GM12874 (cell line): ENCODE data around the gene UNC79.

Experiments
- TF ChIP-seq, protein P1 (sequence below): IDR thresholded peaks from 2 replicates; pipeline ENCODE4 v1.5.1; 2011; ENCODE audit warnings: low read depth, mild to moderate bottlenecking, control low read depth, low read length, moderate library complexity; ENCODE audit not compliant: insufficient read depth

UNC79 gene

DNA sequence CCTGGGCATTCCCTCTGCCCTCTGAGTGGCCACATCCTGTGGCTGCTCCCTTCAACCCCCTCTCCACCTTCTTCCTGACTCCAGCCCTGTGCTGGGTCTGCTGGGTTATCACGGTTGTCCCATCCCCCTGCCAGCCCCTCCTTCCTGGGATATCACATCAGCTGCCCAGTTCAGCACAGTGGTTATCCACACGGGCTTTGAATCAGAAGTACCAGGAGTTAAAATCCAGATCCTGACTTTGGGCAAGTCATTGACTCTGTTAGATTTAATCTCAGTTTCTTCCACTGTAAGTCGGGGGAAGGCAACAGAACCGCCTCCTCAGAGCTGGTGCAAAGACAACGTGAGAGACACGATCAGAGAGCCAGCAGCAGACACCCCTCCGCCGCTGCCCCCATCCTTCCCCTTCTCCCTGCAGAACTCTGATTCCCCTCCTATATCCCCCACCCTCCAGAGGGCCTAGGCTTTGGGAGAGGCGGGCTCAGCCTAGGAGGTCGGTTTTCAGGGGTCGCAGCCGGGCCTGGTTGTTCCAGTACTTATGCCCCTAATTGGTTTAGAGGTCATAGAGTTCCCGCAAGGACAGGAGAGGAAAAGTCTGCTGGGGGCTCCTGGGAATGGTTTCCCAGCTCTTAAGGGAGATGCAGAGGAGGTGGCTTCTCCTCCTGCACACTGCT is 315.0 kb downstream of the UNC79 start:
- TF ChIP-seq, protein P1, sequence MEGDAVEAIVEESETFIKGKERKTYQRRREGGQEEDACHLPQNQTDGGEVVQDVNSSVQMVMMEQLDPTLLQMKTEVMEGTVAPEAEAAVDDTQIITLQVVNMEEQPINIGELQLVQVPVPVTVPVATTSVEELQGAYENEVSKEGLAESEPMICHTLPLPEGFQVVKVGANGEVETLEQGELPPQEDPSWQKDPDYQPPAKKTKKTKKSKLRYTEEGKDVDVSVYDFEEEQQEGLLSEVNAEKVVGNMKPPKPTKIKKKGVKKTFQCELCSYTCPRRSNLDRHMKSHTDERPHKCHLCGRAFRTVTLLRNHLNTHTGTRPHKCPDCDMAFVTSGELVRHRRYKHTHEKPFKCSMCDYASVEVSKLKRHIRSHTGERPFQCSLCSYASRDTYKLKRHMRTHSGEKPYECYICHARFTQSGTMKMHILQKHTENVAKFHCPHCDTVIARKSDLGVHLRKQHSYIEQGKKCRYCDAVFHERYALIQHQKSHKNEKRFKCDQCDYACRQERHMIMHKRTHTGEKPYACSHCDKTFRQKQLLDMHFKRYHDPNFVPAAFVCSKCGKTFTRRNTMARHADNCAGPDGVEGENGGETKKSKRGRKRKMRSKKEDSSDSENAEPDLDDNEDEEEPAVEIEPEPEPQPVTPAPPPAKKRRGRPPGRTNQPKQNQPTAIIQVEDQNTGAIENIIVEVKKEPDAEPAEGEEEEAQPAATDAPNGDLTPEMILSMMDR = no peak

DNA sequence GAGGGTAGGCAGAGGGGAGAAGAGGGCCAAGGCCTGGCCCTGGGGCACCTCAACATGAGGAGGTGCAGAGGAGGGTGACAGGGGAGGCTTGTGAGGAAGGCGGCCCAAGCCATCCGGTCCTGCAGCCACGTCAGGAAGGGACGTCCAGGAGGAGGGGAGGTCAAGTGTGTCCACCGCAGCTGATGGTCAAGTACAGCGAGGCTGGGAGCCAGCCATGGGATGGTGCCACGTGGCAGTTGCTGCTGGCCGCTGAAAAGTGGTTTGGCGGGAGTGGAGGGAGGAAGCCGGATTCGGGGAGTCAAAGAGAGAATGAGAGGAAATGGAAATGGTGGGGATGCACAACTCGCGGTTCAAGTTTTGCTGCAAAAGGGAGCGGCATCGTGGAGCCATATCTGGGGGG is 316.4 kb downstream of the UNC79 start:
- TF ChIP-seq, protein P1 = no peak

DNA sequence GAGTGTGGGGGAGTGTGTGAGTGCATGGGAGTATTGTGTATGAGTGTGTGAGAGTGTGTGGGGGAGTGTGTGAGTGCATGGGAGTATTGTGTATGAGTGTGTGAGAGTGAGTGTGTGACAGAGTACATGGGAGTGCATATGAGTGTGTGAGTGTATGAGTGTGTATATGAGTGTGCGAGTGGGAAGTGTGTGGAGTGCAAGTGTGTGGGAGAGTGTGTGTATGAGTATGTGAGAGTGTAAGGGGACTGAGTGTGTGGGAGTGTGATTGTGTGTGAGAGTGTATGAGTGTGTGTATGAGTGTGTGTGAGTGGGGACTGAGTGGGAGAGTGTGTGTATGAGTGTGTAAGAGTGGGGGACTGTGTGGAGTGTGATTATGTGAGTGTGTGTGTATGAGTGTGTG is 316.8 kb downstream of the UNC79 start:
- TF ChIP-seq, protein P1 = no peak

DNA sequence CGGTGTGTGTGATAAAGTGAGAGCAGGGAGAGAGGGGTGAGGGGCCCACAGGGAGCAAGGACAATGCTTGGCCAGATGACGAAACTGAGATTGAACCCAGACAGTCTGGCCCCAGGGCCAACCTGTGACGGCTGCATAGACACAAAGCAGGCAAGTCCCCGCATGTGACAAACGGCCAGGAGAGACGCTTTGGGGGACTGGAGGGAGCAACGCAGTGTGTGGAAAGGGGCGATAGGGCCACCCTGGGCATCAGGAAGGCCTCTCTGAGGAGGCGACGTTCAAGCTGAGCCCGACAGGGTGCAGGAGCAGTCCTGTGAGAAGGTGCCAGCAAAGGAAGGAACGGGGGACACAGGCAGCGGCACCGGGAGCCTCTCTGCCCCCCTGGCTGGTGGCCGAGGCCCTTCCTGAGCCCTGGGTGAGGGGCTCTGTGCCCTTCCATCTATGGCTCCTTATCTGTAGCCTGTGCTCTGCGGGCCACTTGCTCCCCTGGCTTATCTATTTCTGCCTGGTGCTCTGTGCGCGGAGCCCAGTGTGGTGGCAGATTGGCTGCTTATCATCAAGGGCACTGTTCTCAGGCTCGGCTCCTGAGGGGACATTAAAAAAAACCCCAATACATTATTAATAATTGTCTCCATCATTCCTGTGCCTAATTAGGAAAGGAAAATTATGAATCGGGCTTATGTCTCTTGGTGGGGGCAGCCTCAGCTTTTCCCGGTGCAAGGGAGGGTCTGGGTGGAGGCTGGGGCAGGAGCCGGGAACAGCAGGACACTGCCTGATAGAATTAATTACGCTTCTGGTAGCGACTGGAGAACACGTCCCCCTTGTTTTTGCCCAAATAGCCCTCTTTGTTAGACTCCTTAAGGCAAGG is 317.7 kb downstream of the UNC79 start:
- TF ChIP-seq, protein P1 = no peak

DNA sequence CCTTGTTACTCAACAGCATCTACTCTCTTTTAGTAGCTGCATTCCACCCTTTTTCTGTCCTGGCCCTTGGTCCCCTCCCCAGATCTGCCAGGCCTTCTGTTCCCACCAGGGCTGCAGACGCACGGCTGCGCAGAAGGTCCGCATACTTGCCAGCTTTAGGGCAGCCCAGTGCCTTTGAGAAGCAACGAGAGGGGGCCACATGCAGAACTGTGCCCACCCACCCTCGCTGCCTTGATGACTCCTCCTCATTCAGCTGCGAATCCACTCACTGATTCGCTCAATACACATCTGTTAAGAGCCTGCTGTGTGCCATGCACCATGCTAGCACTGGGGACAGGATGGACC is 318.3 kb downstream of the UNC79 start:
- TF ChIP-seq, protein P1 = no peak

DNA sequence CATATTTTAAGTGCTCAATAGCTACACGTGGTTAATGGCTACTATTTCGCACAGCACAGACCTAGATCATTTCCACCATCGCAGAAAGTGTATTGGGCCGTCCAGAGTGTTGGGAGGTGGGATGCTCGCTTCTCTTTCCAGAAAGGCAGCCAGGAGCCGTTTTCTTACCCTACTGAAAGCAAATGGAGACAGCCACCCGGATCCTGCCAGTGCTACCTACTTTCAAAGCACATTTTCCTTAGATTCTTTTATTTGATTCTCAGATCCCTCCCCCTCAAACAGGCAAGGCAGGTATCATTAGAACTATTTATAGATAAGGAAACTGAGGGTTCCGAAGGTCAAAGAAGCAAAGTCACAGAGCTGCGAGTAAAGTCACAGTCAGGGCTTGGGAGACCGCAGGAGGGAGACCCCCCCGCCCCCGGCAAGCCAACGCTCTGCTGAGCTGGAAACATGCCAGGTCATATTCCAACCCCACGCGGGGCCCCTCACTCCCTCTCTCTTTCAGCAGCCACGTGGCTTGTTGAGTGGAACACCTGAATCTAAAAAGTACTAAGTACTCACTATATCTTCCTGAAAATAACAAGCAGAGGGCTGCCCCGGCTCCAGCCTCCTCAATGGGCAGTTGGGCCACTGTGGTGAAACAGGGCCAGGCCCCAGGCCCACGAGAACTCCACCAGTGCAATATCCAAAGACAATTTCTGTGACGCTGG is 321.4 kb downstream of the UNC79 start:
- TF ChIP-seq, protein P1 = no peak

DNA sequence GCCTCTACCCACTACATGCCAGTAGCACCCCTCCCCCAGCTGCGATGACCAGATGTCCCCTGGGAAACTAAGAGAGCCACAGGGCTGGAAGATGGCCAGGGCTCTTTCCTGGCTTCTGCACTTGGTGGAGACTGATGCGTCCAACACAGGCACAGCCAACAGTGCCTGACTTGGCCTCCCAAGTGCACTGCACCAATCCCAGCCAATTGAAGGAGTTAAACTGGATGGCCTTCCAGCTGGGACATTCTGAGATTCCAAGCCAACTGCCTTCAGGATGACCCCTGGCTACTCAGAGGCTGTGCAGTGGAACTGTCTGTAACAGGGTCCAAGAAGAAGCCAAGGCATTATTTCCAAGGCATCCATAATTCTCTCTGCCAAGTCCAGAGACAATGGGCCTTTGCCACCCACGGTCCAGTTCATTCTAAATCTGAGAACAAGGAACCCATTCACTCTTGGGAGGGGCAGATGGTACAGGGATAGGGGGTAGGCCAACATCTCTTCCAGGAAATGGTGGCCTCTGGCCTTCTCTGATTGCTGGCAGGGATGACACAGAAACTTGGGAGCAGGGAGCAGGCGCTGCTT is 322.3 kb downstream of the UNC79 start:
- TF ChIP-seq, protein P1 = no peak
